ENCODE results near the gene TK1.

DNA sequence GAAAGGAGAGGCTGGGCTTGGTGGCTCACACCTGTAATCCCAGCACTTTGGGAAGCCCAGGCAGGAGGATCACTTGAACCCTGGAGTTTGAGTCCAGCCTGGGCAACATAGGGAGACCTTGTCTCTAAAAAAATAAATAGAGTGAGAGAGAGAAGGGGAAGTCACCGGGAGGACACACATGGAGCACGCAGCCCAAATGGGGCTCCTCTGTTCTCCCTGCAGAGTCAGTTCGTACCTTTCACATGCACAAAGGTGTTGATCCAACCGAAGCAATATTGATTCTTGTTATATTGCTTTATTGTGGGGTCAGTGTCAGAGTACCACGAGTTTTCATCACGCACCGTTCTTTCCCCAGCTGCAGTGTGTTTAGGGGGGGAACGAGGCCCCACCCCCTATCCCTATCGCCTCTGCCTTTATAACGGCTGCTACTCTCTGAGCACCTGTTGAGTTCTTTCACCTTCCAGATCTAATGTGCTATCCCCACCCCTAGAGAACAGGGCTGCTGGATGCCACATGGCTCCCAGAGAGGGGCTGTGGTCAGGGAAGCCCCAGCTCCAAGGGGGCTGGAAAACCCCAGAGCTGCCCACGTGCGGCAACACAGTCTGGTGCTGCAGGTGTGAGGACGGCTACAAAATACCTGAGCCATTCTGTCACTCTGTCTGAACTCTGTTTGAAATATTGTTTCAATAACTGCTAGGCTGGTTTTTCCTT, 43.6 kb upstream of the TK1 start:
- TF ChIP-seq, protein P1, sequence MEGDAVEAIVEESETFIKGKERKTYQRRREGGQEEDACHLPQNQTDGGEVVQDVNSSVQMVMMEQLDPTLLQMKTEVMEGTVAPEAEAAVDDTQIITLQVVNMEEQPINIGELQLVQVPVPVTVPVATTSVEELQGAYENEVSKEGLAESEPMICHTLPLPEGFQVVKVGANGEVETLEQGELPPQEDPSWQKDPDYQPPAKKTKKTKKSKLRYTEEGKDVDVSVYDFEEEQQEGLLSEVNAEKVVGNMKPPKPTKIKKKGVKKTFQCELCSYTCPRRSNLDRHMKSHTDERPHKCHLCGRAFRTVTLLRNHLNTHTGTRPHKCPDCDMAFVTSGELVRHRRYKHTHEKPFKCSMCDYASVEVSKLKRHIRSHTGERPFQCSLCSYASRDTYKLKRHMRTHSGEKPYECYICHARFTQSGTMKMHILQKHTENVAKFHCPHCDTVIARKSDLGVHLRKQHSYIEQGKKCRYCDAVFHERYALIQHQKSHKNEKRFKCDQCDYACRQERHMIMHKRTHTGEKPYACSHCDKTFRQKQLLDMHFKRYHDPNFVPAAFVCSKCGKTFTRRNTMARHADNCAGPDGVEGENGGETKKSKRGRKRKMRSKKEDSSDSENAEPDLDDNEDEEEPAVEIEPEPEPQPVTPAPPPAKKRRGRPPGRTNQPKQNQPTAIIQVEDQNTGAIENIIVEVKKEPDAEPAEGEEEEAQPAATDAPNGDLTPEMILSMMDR (IDR thresholded peaks at IDR 0.05) = no peak
- TF ChIP-seq POLR2A (IDR thresholded peaks at IDR 0.05) = no peak

All from ovary (tissue), 3 donors.